Endothelial cell (in vitro differentiated cells): ENCODE data around the gene LPP. TPM values are rescaled to one million over a fixed set of nuclear protein-coding genes. Genes with fewer than 3 reads are reported as not detected.
A peak's percentile ranks its signal among the peaks of the same experiment; 100 is the strongest.

Experiments
- DNase-seq: peaks from one replicate; pipeline ENCODE4 v3.0.0; 2021; ENCODE audit warnings: low spot score
- H3K27ac Mint-ChIP-seq: one replicate; pipeline ENCODE4 v1.8.0; 2021; ENCODE audit warnings: mixed read lengths, inconsistent platforms; ENCODE audit not compliant: unreplicated experiment
- H3K27me3 Mint-ChIP-seq: one replicate; pipeline ENCODE4 v1.8.0; 2021; ENCODE audit warnings: mild to moderate bottlenecking, moderate library complexity, mixed read lengths, inconsistent platforms; ENCODE audit not compliant: unreplicated experiment
- H3K36me3 Mint-ChIP-seq: one replicate; pipeline ENCODE4 v1.8.0; 2021; ENCODE audit warnings: mild to moderate bottlenecking, low read depth, mixed read lengths, inconsistent platforms; ENCODE audit not compliant: unreplicated experiment
- H3K4me1 Mint-ChIP-seq: one replicate; pipeline ENCODE4 v1.8.0; 2021; ENCODE audit warnings: mild to moderate bottlenecking, mixed read lengths, inconsistent platforms; ENCODE audit not compliant: unreplicated experiment
- H3K4me3 Mint-ChIP-seq: one replicate; pipeline ENCODE4 v1.8.0; 2021; ENCODE audit warnings: mild to moderate bottlenecking, mixed read lengths, inconsistent platforms; ENCODE audit not compliant: unreplicated experiment
- H3K9me3 Mint-ChIP-seq: one replicate; pipeline ENCODE4 v1.8.0; 2021; ENCODE audit warnings: mixed read lengths, inconsistent platforms; ENCODE audit not compliant: unreplicated experiment
- total RNA-seq: library from RNA; stranded (reverse); fragmentation: NEBNext Ultra II Directional; extraction: Animal tissue kit (Norgen Biotek cat#: 25700); gene quantifications from one replicate; pipeline ENCODE4 v1.2.1, GENCODE V29; 2021; ENCODE audit not compliant: unreplicated experiment
- TF ChIP-seq, protein P1 (sequence below): fragments of 200-600 bp; sonication (generic); IDR thresholded peaks from one replicate; pipeline ENCODE4 v1.5.0; 2021; ENCODE audit warnings: antibody characterized with exemption; ENCODE audit not compliant: unreplicated experiment

LPP gene
- total RNA-seq, 1 donor from 2014 or later, result 181 TPM

- H3K27me3 Mint-ChIP-seq, result no peaks in the 10 kb centered on the region
- TF ChIP-seq, protein P1, sequence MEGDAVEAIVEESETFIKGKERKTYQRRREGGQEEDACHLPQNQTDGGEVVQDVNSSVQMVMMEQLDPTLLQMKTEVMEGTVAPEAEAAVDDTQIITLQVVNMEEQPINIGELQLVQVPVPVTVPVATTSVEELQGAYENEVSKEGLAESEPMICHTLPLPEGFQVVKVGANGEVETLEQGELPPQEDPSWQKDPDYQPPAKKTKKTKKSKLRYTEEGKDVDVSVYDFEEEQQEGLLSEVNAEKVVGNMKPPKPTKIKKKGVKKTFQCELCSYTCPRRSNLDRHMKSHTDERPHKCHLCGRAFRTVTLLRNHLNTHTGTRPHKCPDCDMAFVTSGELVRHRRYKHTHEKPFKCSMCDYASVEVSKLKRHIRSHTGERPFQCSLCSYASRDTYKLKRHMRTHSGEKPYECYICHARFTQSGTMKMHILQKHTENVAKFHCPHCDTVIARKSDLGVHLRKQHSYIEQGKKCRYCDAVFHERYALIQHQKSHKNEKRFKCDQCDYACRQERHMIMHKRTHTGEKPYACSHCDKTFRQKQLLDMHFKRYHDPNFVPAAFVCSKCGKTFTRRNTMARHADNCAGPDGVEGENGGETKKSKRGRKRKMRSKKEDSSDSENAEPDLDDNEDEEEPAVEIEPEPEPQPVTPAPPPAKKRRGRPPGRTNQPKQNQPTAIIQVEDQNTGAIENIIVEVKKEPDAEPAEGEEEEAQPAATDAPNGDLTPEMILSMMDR, result no peak
- H3K4me1 Mint-ChIP-seq, result peaks cover 3% of the 10 kb centered on the region
- no peaks in the 10 kb centered on the region for H3K9me3 Mint-ChIP-seq
- no peak for DNase-seq
- H3K4me3 Mint-ChIP-seq, result no peak overlapping the region
- no peaks in the 10 kb centered on the region for H3K36me3 Mint-ChIP-seq
- no peak overlapping the region for H3K27ac Mint-ChIP-seq
These were observed 673.6 kb downstream of the LPP start for GRCh38 chr3:188827576-188827975.

- H3K4me3 Mint-ChIP-seq, result no peak overlapping the region
- DNase-seq, result no peak
- H3K27me3 Mint-ChIP-seq, result no peaks in the 10 kb centered on the region
- no peaks in the 10 kb centered on the region for H3K9me3 Mint-ChIP-seq
- TF ChIP-seq, protein P1, result no peak
- H3K27ac Mint-ChIP-seq, result no peak overlapping the region
- H3K4me1 Mint-ChIP-seq, result peaks cover 3% of the 10 kb centered on the region
- no peaks in the 10 kb centered on the region for H3K36me3 Mint-ChIP-seq
These were observed 675.2 kb downstream of the LPP start for GRCh38 chr3:188829130-188829529.

DNA sequence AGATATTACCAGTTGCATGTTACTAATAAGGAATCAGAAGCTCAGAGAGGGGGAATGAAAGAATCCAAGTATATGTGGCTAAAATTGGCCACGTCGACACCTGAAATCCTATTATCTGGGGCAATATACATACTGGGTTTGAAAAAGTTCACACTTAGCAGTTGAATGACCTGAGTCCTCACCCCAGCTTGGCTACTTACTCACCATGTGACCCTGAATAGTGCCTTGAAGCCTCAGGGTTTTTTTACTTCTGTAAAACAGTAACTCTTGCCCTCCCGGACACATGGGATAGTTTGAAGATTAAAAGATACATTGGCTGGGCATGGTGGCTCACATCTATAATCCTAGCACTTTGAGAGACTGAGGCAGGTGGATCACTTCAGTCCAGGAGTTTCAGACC, 675.6 kb downstream of the LPP start:
- H3K4me3 Mint-ChIP-seq, result no peak overlapping the region
- H3K4me1 Mint-ChIP-seq, result peaks cover 3% of the 10 kb centered on the region
- no peaks in the 10 kb centered on the region for H3K36me3 Mint-ChIP-seq
- TF ChIP-seq, protein P1, result no peak
- H3K27ac Mint-ChIP-seq, result no peak overlapping the region
- DNase-seq, result no peak
- no peaks in the 10 kb centered on the region for H3K9me3 Mint-ChIP-seq
- no peaks in the 10 kb centered on the region for H3K27me3 Mint-ChIP-seq

GRCh38 chr3:188830893-188831292, 676.9 kb downstream of the LPP start:
- H3K9me3 Mint-ChIP-seq, result no peaks in the 10 kb centered on the region
- H3K36me3 Mint-ChIP-seq, result no peaks in the 10 kb centered on the region
- no peak overlapping the region for H3K27ac Mint-ChIP-seq
- H3K4me1 Mint-ChIP-seq, result no peaks in the 10 kb centered on the region
- DNase-seq, result no peak
- TF ChIP-seq, protein P1, result peak; percentile 17
- no peaks in the 10 kb centered on the region for H3K27me3 Mint-ChIP-seq
- no peak overlapping the region for H3K4me3 Mint-ChIP-seq

DNA sequence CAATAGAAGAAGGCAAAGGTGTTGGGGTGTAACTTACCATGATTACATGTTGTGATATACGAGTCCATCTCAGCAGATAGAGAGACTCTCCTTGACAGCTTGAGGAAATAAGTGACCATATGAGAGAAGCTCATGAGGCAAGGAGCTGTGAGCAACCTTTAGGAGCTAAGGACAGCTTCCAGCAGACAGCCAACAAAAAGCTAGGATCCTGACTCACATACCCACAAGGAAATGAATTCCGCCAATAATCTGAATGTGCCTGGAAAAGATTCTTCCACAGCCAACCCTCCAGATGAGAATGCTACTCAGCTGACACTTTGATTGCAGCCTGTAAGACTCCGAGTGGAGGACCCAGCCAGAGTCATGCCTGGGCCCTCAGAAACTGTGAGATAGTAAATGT, 678.2 kb downstream of the LPP start:
- no peaks in the 10 kb centered on the region for H3K36me3 Mint-ChIP-seq
- H3K9me3 Mint-ChIP-seq, result no peaks in the 10 kb centered on the region
- TF ChIP-seq, protein P1, result no peak
- no peak overlapping the region for H3K27ac Mint-ChIP-seq
- H3K27me3 Mint-ChIP-seq, result no peaks in the 10 kb centered on the region
- no peak overlapping the region for H3K4me3 Mint-ChIP-seq
- H3K4me1 Mint-ChIP-seq, result no peaks in the 10 kb centered on the region
- no peak for DNase-seq
